GM12892 (cell line): ENCODE data around the gene SOX14.

Experiments
- POLR2A ChIP-seq: IDR thresholded peaks from 2 replicates; pipeline ENCODE4 v1.6.1; 2011; ENCODE audit warnings: low read depth, low read length, control low read depth
- POLR2AphosphoS5 ChIP-seq: IDR thresholded peaks from 2 replicates; pipeline ENCODE4 v1.6.1; 2011; ENCODE audit warnings: low read depth, low read length, control low read depth
- TAF1 ChIP-seq: IDR thresholded peaks from 2 replicates; pipeline ENCODE4 v1.6.1; 2011; ENCODE audit warnings: low read depth, mild to moderate bottlenecking, control low read depth, low read length, borderline replicate concordance

- TF ChIP-seq POLR2A (no peak), TAF1 (no peak), POLR2AphosphoS5 (no peak)
Observed at GRCh38 chr3:137766041-137766875, 2.1 kb downstream of the SOX14 start.
